Measurements from ENCODE around the gene TNRC6B. TPM values are rescaled to one million over a fixed set of nuclear protein-coding genes. Genes with fewer than 3 reads are reported as not detected.
"Not testable (repeated sequence)": the region's sequence is repeated elsewhere in the genome, so short reads cannot be mapped to it uniquely, and the experiment has no call there.

Gene TNRC6B
- total RNA-seq, 1 donor from 2014 or later, result 67.9 TPM

- no peak for DNase-seq (ENCODE audit: low spot score)
These were observed 112.3 kb downstream of the TNRC6B start for GRCh38 chr22:40289991-40290459.

- DNase-seq (ENCODE audit: low spot score), result no peak
These were observed 112.8 kb downstream of the TNRC6B start for GRCh38 chr22:40290516-40290915.

- DNase-seq (ENCODE audit: low spot score), result no peak
These were observed 117.0 kb downstream of the TNRC6B start for GRCh38 chr22:40294696-40295095.

- no peak for DNase-seq (ENCODE audit: low spot score)
These were observed 122.6 kb downstream of the TNRC6B start for GRCh38 chr22:40300316-40300715.

GRCh38 chr22:40300884-40301672 lies 123.4 kb downstream of the TNRC6B start:
- no peak for DNase-seq (ENCODE audit: low spot score)

- DNase-seq (ENCODE audit: low spot score), result no peak
These were observed 124.4 kb downstream of the TNRC6B start for GRCh38 chr22:40302149-40302548.

- DNase-seq (ENCODE audit: low spot score), result no peak
These were observed 127.9 kb downstream of the TNRC6B start for GRCh38 chr22:40305625-40306024.

- no peak for DNase-seq (ENCODE audit: low spot score)
These were observed 131.4 kb downstream of the TNRC6B start for GRCh38 chr22:40308999-40309573.

GRCh38 chr22:40309631-40310030 lies 131.9 kb downstream of the TNRC6B start:
- no peak for DNase-seq (ENCODE audit: low spot score)

GRCh38 chr22:40310081-40310767 lies 132.5 kb downstream of the TNRC6B start:
- peak; percentile 51 for DNase-seq (ENCODE audit: low spot score)

- DNase-seq (ENCODE audit: low spot score), result no peak
These were observed 133.0 kb downstream of the TNRC6B start for GRCh38 chr22:40310768-40311120.

- not testable (repeated sequence) for DNase-seq (ENCODE audit: low spot score)
These were observed 133.9 kb downstream of the TNRC6B start for GRCh38 chr22:40311646-40312045.

- no peak for DNase-seq (ENCODE audit: low spot score)
These were observed 134.3 kb downstream of the TNRC6B start for GRCh38 chr22:40312050-40312449.

GRCh38 chr22:40313007-40313406 lies 135.3 kb downstream of the TNRC6B start:
- no peak for DNase-seq (ENCODE audit: low spot score)

- DNase-seq (ENCODE audit: low spot score), result no peak
These were observed 136.3 kb downstream of the TNRC6B start for GRCh38 chr22:40314041-40314440.

- no peak for DNase-seq (ENCODE audit: low spot score)
These were observed 143.0 kb downstream of the TNRC6B start for GRCh38 chr22:40320687-40321086.

- DNase-seq (ENCODE audit: low spot score), result no peak
These were observed 144.3 kb downstream of the TNRC6B start for GRCh38 chr22:40322021-40322420.

GRCh38 chr22:40322818-40323447 lies 145.2 kb downstream of the TNRC6B start:
- no peak for DNase-seq (ENCODE audit: low spot score)

- DNase-seq (ENCODE audit: low spot score), result peak; percentile 37
These were observed 146.0 kb downstream of the TNRC6B start for GRCh38 chr22:40323681-40324171.

- DNase-seq (ENCODE audit: low spot score), result no peak
These were observed 147.0 kb downstream of the TNRC6B start for GRCh38 chr22:40324468-40325305.

- DNase-seq (ENCODE audit: low spot score), result no peak
These were observed 147.6 kb downstream of the TNRC6B start for GRCh38 chr22:40325315-40325714.

All from mucosa of gallbladder (tissue), 1 donor.